Activated CD4-positive, CD25-positive, alpha-beta regulatory T cell (primary cell): ENCODE measurements around the gene USP15.

ENCODE experiments used
- DNase-seq, 4 experiments: peaks; one replicate each; lab custom pipeline; 2025; lab: John Stamatoyannopoulos, UW

USP15 gene

DNA sequence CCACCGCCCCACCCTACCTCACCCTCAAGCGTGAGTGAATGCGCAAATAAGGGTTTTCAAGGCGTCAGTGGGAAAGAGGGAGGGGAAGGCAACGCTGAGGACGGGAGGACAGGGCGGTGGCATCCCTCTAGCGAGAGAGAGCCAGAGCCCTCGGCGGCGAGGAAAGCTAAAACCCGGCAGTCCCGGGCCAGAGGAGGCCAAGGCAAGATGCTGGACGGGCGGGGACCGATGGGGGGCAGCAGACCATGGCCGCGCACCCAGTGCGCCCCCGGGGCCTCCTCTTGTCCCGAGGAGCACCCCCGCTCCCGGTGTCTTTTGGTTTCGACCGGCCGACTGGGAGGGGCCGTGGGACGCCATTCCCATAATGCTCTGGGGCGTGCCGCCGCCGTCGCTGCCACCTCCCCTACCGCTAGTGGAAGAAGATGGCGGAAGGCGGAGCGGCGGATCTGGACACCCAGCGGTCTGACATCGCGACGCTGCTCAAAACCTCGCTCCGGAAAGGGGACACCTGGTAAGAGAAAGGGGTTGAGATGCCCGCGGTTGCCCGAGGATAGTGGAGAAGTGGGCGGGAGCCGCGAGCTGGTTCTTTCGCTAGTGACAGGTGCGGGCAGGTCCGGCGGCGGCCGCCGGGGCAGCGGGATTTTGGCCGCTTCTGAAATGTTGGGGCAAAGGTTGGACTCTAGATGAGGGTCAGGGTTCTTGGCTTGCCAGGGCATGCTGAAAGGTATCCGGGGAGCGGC is at the start of gene USP15:
TSS of gene USP15 (plus strand) at position 412 of the 740 bp plus-strand sequence. CDS start at position 423, 11 bp downstream.
- peak; percentile 88 to 95 (median 92) for DNase-seq

DNA sequence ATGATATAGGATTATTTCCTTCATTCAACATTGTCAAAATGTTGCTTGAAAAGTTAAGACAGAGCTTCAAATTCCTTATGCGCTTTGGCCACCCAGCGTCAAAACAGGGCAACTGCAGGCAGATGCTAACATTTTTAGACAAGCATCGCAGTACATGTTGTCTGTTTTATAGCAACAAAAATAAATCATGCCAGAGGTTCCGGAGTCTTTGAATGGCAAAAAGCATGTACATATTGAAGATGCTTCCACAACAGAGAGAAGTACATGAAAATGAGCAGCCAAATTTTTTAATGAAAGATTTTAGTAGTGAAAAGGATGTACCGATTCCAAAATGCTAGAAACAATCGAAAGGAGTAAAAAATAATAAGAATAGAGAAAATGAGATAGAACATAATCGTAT is 49.8 kb upstream of the USP15 start:
- DNase-seq = peak in 1 of 4 experiments; percentile 16

DNA sequence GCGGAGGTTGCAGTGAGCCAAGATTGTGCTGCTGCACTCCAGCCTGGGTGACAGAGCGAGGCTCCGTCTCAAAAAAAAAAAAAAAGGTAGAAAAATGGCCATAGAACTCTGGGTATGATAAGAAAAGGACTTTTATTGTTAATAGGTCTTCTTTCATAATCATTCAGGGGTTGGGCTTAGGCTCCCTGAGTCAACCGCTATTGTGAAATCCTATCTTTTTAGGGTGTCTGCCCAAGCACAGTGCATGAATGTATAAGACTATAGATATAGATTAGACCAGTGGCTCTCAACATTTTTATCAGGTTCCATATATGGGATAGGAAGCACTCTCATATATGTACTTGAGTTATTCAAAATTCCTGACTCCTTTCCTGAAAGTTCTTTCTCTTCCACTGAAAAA is 48.7 kb upstream of the USP15 start:
- no peak for DNase-seq

DNA sequence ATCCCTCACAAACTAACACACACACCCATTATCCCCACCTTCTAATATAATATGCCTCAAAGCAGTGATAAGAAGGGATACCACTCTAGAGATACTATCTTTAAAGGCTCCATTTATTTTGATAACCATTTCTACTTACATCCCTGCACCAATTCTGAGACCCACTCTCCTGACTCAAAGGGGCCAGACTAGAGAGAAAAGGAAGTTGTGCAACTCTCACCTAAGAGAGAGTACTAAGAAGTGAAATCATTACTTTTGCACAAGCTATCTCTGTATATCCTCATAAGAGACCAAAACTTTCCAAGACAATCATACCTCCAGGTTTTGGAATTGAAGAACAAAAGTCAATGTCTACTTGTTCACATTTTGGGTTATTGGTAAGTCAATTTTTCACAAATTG is 45.4 kb upstream of the USP15 start:
- no peak for DNase-seq

GRCh38 chr12:62215506-62215905 is 44.7 kb upstream of the USP15 start:
- no peak for DNase-seq

DNA sequence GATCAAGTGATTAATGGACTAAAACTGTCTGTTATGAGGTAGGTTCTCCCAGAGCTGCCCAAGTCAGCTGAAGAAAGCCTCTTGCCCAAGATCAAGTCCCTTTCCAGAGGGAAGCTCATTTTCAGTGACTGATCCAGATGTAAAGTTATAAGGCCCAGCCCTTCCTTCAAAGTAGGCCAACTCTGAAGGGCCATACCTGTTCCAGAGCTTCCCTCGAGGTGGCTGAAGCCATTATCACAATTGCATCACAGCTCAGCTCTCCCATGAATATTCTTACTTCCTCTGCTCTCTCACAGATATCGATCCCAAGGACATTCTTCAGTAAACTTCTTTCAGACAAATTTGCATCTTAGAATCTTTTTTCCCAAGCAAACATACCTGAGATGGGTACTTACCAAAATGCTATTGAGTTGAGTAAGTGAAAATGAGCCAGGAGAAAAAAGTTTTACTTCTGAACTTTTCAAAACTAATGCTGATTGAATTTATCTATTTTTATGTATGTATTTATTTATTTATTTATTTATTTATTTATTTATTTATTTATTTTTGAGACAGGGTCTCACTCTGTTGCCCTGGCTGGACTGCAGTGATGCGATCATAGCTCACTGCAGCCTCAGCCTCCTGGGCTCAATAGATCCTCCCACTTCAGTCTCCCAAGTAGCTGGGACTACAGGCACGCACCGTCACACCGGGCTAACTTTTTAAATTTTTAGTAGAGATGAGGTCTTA is 42.6 kb upstream of the USP15 start:
- no peak for DNase-seq

DNA sequence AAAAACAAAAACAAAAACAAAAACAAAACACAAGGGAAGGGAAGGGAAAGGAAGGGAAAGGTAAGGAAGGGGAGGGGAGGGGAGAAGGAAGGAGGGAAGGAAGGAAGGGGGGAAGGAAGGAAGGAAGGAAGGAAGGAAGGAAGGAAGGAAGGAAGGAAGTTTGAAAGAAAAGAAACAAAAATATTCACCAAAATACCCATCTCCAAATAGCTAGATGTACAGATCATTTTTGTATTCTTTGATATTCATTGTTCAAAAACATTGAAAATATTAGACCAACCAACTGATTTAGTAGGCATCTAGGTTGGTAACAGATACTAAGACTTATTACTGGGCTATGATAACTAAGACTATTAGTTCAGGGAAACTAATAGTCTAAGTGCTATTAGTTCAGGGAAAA is 39.1 kb upstream of the USP15 start:
- no peak for DNase-seq

DNA sequence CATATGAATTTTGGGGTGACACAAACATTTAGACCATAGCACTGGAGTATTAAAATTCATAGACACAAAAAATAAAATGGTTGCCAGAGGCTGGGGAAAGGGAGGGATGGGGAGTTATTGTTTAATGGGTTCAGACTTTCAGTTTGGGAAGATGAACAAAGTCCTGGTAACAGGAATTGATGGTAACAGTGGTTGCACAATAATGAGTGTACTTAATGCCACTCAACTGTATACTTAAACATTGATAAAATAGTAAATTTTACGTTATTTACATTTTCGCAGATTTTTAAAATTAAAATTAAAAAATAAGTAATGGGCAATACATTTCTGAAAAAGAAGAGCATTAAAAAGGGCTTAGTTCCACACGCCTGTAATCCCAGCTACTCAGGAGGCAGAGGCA is 35.6 kb upstream of the USP15 start:
- no peak for DNase-seq

DNA sequence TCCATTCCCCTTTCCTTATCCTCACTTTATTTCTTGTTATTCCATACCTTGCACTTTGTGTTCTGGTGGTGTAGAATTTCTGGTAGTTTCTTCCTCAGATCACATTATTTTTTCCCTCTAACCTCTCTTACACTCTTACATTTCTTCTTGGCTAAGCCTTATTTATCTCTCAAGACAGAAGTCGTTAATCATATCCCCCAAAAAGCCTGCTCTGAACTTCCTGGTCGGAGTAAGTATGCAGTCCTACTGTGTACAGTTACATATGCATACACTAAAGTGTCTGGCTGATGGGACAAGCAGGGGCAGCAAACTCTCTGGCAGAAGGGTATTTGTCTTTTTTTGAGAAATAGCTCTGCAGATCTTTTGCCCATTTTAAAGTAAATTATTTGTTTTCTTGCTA is 33.1 kb upstream of the USP15 start:
- no peak for DNase-seq

DNA sequence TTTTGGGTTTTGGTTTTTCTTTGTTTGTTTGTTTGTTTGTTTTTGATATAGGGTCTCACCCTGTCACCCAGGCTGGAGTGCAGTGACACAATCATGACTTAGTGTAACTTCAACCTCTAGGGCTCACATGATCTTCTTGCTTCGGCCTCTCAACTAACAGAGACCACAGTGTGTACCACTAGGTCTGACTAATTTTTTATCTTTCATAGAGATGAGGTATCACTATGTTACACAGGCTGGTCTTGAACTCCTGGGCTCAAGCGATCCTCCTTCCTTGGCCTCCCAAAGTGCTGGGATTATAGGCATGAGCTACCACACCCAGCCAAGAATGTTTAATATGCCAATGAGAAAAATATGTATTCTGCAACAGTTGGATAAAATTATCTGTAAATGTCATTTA is 29.6 kb upstream of the USP15 start:
- no peak for DNase-seq

DNA sequence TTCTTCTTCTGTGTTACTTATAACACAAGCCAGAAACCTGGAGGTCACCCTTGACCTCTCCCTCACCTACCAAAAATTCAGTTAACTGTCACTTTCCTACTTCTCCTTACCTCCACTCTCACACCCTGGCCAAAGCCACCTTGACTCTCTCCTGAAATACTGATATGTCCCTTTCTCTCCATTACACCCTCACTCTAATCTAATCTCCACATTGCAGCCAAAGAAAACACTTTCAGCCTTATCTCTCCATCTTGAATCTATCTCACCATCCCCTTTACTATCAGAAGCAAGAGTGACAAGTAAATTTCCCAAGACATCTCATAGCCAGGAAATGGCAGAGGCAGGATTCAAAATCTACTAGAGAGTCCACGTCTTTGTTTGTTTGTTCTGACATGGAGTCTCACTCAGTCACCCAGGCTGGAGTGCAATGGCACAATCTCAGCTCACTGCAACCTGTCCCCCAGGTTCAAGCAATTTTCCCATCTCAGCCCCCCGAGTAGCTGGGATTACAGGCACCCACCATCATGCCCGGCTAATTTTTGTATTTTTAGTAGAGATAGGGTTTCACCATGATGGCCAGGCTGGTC is 28.0 kb upstream of the USP15 start:
- DNase-seq = no peak

DNA sequence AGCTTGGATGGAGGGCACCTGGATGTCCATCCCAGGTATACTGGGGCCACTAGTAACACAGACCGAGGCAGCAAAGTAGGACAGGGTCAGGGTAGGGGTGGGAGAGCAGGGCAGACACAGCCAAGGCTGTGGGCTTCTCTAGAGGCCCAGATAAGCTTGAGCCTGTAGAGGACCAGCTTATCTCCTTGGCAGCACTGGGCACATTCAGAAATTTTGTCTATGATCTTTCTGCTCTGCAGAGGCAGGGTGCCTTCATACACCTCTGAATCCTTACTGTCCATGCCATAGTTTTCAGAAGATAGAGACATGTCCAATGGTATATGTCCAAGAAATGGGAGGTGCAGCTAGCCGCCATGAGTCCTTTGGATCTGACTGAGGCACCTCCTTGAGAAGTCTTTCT is 26.4 kb upstream of the USP15 start:
- DNase-seq = no peak

GRCh38 chr12:62239571-62239970 is 20.6 kb upstream of the USP15 start:
- no peak for DNase-seq

GRCh38 chr12:62247281-62248045 is 12.7 kb upstream of the USP15 start:
- no peak for DNase-seq

- DNase-seq = no peak
Observed at GRCh38 chr12:62248873-62249272, 11.3 kb upstream of the USP15 start.

DNA sequence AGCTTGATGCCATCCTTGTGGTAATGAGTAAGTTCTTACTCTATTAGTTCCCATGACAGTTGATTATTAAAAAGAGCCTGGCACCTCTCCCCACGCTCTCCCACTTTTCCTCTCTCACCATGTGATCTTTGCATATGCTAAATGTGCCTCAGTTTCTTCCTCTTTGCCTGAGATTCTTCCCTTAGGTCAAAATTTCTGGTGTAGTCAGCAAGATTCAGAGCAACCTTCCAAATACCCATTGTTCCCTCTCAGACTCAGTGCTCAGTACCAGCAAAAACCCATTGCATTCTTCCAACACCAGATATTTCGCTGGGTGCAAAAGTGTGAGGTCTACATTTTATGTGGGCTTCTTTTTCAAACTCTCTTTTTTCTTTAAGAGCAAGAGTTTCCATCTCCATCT is 10.8 kb upstream of the USP15 start:
- DNase-seq = no peak

DNA sequence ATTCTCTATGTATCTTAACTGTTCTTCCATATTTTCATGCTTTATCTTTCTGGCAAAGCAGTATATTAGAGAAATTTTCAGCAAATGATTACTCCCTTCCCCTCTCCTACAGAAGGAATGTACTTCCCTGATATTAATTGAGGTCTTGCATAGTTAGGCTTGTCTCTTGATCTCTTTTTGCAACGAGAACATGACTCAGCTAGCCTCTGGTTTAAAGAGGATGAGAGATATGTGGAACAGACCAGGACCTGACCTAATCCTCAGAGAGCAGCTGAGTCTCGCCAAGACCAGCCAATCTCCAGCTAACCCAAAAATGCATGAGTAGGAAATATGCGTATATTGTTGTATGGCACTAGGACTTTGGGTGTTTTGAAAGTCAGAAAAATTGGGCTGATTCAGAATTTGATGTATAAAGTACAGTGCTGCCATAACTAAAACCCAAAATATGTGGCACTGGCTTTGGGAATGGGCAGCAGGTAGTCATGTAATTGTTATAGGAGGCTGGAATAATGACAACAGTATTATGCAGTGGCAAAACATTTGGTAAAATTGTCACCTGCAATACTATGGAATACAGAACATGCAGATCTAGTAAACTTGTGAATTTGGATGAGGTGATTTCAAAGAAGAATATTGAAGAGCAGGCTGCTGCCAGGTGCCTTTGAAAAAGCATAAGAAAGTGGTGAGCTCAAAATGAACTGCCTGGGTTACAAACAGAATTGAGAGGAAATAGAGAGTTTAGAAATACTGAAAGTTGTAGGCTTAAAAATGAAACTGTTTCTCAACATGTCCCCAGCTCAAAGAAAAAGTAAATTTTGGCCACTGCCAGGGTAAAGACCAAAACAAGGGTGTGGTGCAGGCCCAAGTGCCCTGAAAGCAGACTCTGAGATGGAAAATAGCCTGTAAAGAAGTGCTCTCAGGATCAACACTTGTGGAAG is 9.3 kb upstream of the USP15 start:
- DNase-seq = no peak

DNA sequence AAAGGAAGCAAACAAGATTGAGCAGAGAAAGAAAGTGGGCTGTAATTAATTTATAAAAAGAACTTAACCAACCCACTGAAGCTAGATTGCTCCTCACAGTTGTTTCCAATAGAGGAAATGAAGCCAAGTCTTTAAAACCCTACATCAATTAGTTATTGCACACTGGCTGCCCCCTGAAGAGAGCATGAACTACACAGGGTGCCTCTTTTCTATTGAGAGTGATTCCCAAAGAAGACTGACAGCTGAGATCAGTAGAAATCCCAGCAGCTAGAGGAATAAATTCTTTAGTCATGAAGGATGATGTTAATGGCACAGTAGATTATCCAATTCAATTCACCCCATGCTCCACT is 8.6 kb upstream of the USP15 start:
- no peak for DNase-seq

- DNase-seq = no peak
Observed at GRCh38 chr12:62252576-62252975, 7.6 kb upstream of the USP15 start.

DNA sequence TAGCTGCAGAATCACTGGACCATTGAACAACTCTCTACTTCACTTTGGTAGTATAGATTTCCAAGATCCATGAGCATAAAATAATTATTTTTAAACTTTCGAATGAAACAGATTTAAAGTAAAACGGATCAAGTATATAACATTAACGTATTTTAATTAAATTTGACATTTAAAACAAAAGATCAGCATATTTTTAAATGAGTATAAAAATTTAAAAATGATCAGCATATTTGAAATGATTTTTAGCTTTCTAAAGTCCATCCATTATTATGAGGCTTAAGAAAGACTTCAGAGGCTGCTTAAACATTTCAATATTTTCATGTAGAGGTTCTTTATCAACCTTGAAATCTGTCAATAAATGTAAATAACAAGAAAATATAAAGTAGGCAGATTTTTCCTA is 5.2 kb upstream of the USP15 start:
- no peak for DNase-seq

DNA sequence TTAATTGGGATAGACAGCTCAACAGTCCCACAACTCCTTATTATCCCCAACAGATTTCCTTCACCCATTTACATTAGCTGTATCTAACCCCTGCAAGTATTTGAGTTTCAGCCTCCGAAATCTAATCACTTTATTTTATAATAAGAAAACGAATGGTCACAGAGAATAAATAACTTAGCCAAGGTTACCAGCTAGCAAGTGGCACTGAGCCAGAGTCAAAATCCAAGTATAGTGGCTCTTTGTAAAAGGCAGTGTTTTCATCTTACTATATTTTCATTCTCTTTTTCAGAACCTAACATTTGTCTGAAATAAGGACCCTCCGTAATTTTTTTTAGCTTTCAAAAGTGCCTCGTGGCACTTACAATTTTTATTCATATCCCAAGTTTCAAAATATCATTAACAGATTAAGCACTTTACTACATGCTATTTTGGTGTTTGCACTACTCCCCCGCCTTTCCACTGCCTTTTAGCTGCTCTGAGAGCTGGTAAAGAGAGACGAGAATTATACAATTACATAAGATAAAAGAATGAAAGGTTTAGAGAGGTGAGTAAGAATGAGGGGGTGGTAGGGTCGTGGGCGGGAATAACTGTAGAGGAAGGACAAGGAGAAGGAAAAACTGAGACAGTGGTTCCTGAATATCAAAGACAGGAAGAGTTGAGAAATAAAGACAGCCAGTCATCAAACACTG is 3.7 kb upstream of the USP15 start:
- no peak for DNase-seq
